IPS-18a (cell line): ENCODE results near the gene SOX6.
A peak's percentile ranks its signal among the peaks of the same experiment; 100 is the strongest.
"Not testable (repeated sequence)": the region's sequence is repeated elsewhere in the genome, so short reads cannot be mapped to it uniquely, and the experiment has no call there.

Experiments used
- H3K27ac ChIP-seq: one replicate; pipeline ENCODE4 v1.5.1; 2013; ENCODE audit warnings: low read length
- H3K27me3 ChIP-seq: one replicate; pipeline ENCODE4 v1.6.1; 2013; ENCODE audit warnings: mild to moderate bottlenecking, low read length; ENCODE audit not compliant: control insufficient read depth, insufficient read depth
- H3K36me3 ChIP-seq: one replicate; pipeline ENCODE4 v1.6.1; 2013; ENCODE audit warnings: low read depth, low read length; ENCODE audit not compliant: control insufficient read depth
- H3K4me1 ChIP-seq: one replicate; pipeline ENCODE4 v1.6.1; 2013; ENCODE audit warnings: low read depth, low read length; ENCODE audit not compliant: control insufficient read depth
- H3K4me3 ChIP-seq: one replicate; pipeline ENCODE4 v1.5.1; 2013; ENCODE audit warnings: low read length
- H3K9ac ChIP-seq: one replicate; pipeline ENCODE4 v1.6.1; 2013; ENCODE audit warnings: mild to moderate bottlenecking, low read length, moderate library complexity
- H3K9me3 ChIP-seq: one replicate; pipeline ENCODE4 v1.6.1; 2013; ENCODE audit warnings: low read depth, low read length; ENCODE audit not compliant: control insufficient read depth

The SOX6 gene

GRCh38 chr11:16049611-16050010 lies 306.7 kb downstream of the SOX6 start:
- H3K27ac ChIP-seq: no peak overlapping the region
- H3K4me1 ChIP-seq: peaks cover 22% of the 10 kb centered on the region
- H3K36me3 ChIP-seq: no peaks in the 10 kb centered on the region
- no peaks in the 10 kb centered on the region for H3K27me3 ChIP-seq
- H3K9me3 ChIP-seq: no peaks in the 10 kb centered on the region
- no peak overlapping the region for H3K9ac ChIP-seq
- H3K4me3 ChIP-seq: no peak overlapping the region

- no peaks in the 10 kb centered on the region for H3K36me3 ChIP-seq
- no peak overlapping the region for H3K9ac ChIP-seq
- peak overlapping the region; percentile 19 for H3K4me3 ChIP-seq
- H3K4me1 ChIP-seq: peaks cover 22% of the 10 kb centered on the region
- no peak overlapping the region for H3K27ac ChIP-seq
- H3K27me3 ChIP-seq: no peaks in the 10 kb centered on the region
- no peaks in the 10 kb centered on the region for H3K9me3 ChIP-seq
Measured at GRCh38 chr11:16047073-16047472, 309.3 kb downstream of the SOX6 start.

- no peaks in the 10 kb centered on the region for H3K36me3 ChIP-seq
- no peaks in the 10 kb centered on the region for H3K9me3 ChIP-seq
- H3K27me3 ChIP-seq: no peaks in the 10 kb centered on the region
- H3K9ac ChIP-seq: no peak overlapping the region
- H3K4me3 ChIP-seq: no peak overlapping the region
- H3K4me1 ChIP-seq: peaks cover 15% of the 10 kb centered on the region
- no peak overlapping the region for H3K27ac ChIP-seq
Measured at GRCh38 chr11:16043617-16044016, 312.7 kb downstream of the SOX6 start.

GRCh38 chr11:16041207-16041606 lies 315.1 kb downstream of the SOX6 start:
- H3K9ac ChIP-seq: no peak overlapping the region
- H3K4me3 ChIP-seq: no peak overlapping the region
- H3K9me3 ChIP-seq: no peaks in the 10 kb centered on the region
- H3K36me3 ChIP-seq: no peaks in the 10 kb centered on the region
- no peaks in the 10 kb centered on the region for H3K27me3 ChIP-seq
- peaks cover under 1% of the 10 kb centered on the region for H3K4me1 ChIP-seq
- no peak overlapping the region for H3K27ac ChIP-seq

GRCh38 chr11:16040151-16040550 lies 316.2 kb downstream of the SOX6 start:
- H3K27me3 ChIP-seq: no peaks in the 10 kb centered on the region
- H3K4me3 ChIP-seq: no peak overlapping the region
- H3K36me3 ChIP-seq: no peaks in the 10 kb centered on the region
- H3K9me3 ChIP-seq: no peaks in the 10 kb centered on the region
- no peak overlapping the region for H3K9ac ChIP-seq
- H3K27ac ChIP-seq: no peak overlapping the region
- no peaks in the 10 kb centered on the region for H3K4me1 ChIP-seq

GRCh38 chr11:16037179-16037578 lies 319.2 kb downstream of the SOX6 start:
- H3K27ac ChIP-seq: no peak overlapping the region
- no peak overlapping the region for H3K9ac ChIP-seq
- H3K27me3 ChIP-seq: no peaks in the 10 kb centered on the region
- H3K9me3 ChIP-seq: no peaks in the 10 kb centered on the region
- no peak overlapping the region for H3K4me3 ChIP-seq
- H3K4me1 ChIP-seq: no peaks in the 10 kb centered on the region
- no peaks in the 10 kb centered on the region for H3K36me3 ChIP-seq

- H3K27me3 ChIP-seq: no peaks in the 10 kb centered on the region
- H3K9ac ChIP-seq: no peak overlapping the region
- H3K9me3 ChIP-seq: no peaks in the 10 kb centered on the region
- H3K27ac ChIP-seq: no peak overlapping the region
- H3K4me1 ChIP-seq: no peaks in the 10 kb centered on the region
- H3K4me3 ChIP-seq: no peak overlapping the region
- H3K36me3 ChIP-seq: no peaks in the 10 kb centered on the region
Measured at GRCh38 chr11:16036218-16036617, 320.1 kb downstream of the SOX6 start.

GRCh38 chr11:16034074-16034473 lies 322.3 kb downstream of the SOX6 start:
- H3K36me3 ChIP-seq: no peaks in the 10 kb centered on the region
- no peak overlapping the region for H3K4me3 ChIP-seq
- no peak overlapping the region for H3K9ac ChIP-seq
- no peaks in the 10 kb centered on the region for H3K4me1 ChIP-seq
- no peak overlapping the region for H3K27ac ChIP-seq
- H3K27me3 ChIP-seq: no peaks in the 10 kb centered on the region
- H3K9me3 ChIP-seq: no peaks in the 10 kb centered on the region

GRCh38 chr11:16032974-16033373 lies 323.4 kb downstream of the SOX6 start:
- Histone ChIP-seq H3K4me1 (no peaks in the 10 kb centered on the region), H3K9ac (no peak overlapping the region), H3K27ac (no peak overlapping the region), H3K4me3 (no peak overlapping the region), H3K9me3 (no peaks in the 10 kb centered on the region), H3K27me3 (no peaks in the 10 kb centered on the region), H3K36me3 (no peaks in the 10 kb centered on the region)

- no peak overlapping the region for H3K9ac ChIP-seq
Measured at GRCh38 chr11:16031210-16031609, 325.1 kb downstream of the SOX6 start.

GRCh38 chr11:16030664-16031063 lies 325.7 kb downstream of the SOX6 start:
- H3K4me1 ChIP-seq: peaks cover 4% of the 10 kb centered on the region
- H3K36me3 ChIP-seq: no peaks in the 10 kb centered on the region
- H3K27me3 ChIP-seq: no peaks in the 10 kb centered on the region
- no peak overlapping the region for H3K27ac ChIP-seq
- H3K9me3 ChIP-seq: no peaks in the 10 kb centered on the region
- H3K4me3 ChIP-seq: no peak overlapping the region
- H3K9ac ChIP-seq: no peak overlapping the region

More at GRCh38 chr11:16031210-16031609, 325.1 kb downstream of the SOX6 start:
- H3K4me1 ChIP-seq: no peaks in the 10 kb centered on the region
- H3K4me3 ChIP-seq: no peak overlapping the region
- no peaks in the 10 kb centered on the region for H3K36me3 ChIP-seq
- H3K27me3 ChIP-seq: no peaks in the 10 kb centered on the region
- no peaks in the 10 kb centered on the region for H3K9me3 ChIP-seq
- no peak overlapping the region for H3K27ac ChIP-seq

GRCh38 chr11:16029151-16029550 lies 327.2 kb downstream of the SOX6 start:
- not testable (repeated sequence) for H3K27ac ChIP-seq, H3K4me3 ChIP-seq, H3K36me3 ChIP-seq, H3K9ac ChIP-seq, H3K9me3 ChIP-seq, H3K4me1 ChIP-seq, H3K27me3 ChIP-seq
